ENCODE measurements around the gene CRYBB2.

The CRYBB2 gene

GRCh38 chr22:25186140-25186539 is 33.3 kb upstream of the CRYBB2 start:
- no peak for DNase-seq (ENCODE audit: low read depth)
- no peak overlapping the region for H3K4me3 ChIP-seq (ENCODE audit: low read depth, low read length)
- no peak for TF ChIP-seq CTCF (conservative IDR thresholded peaks at IDR 0.05; ENCODE audit: low read depth, low read length)

- DNase-seq (ENCODE audit: low read depth) = no peak
- no peak for TF ChIP-seq CTCF (conservative IDR thresholded peaks at IDR 0.05; ENCODE audit: low read depth, low read length)
- H3K4me3 ChIP-seq (ENCODE audit: low read depth, low read length) = no peak overlapping the region
These were observed 32.0 kb upstream of the CRYBB2 start for GRCh38 chr22:25187469-25187868.

- no peak for DNase-seq (ENCODE audit: low read depth)
- no peak overlapping the region for H3K4me3 ChIP-seq (ENCODE audit: low read depth, low read length)
- no peak for TF ChIP-seq CTCF (conservative IDR thresholded peaks at IDR 0.05; ENCODE audit: low read depth, low read length)
These were observed 27.0 kb upstream of the CRYBB2 start for GRCh38 chr22:25192406-25192805.

- no peak for DNase-seq (ENCODE audit: low read depth)
- TF ChIP-seq CTCF (conservative IDR thresholded peaks at IDR 0.05; ENCODE audit: low read depth, low read length) = no peak
- H3K4me3 ChIP-seq (ENCODE audit: low read depth, low read length) = no peak overlapping the region
These were observed 26.3 kb upstream of the CRYBB2 start for GRCh38 chr22:25193130-25193529.

GRCh38 chr22:25193548-25193947 is 25.9 kb upstream of the CRYBB2 start:
- DNase-seq (ENCODE audit: low read depth) = peak; percentile 2
- no peak for TF ChIP-seq CTCF (conservative IDR thresholded peaks at IDR 0.05; ENCODE audit: low read depth, low read length)
- H3K4me3 ChIP-seq (ENCODE audit: low read depth, low read length) = no peak overlapping the region

GRCh38 chr22:25196326-25196725 is 23.1 kb upstream of the CRYBB2 start:
- no peak overlapping the region for H3K4me3 ChIP-seq (ENCODE audit: low read depth, low read length)
- no peak for TF ChIP-seq CTCF (conservative IDR thresholded peaks at IDR 0.05; ENCODE audit: low read depth, low read length)
- DNase-seq (ENCODE audit: low read depth) = no peak

- H3K4me3 ChIP-seq (ENCODE audit: low read depth, low read length) = no peak overlapping the region
- no peak for DNase-seq (ENCODE audit: low read depth)
- no peak for TF ChIP-seq CTCF (conservative IDR thresholded peaks at IDR 0.05; ENCODE audit: low read depth, low read length)
These were observed 22.1 kb upstream of the CRYBB2 start for GRCh38 chr22:25197340-25197739.

All from choroid plexus epithelial cell (primary cell).